Neural crest cell (in vitro differentiated cells): ENCODE measurements around the gene SPRTN. TPM values are rescaled to one million over a fixed set of nuclear protein-coding genes. Genes with fewer than 3 reads are reported as not detected.

ENCODE experiments used
- DNase-seq: peaks from one replicate; pipeline ENCODE4 v3.0.0; 2021; ENCODE audit warnings: low read depth, mixed read lengths, low spot score
- H3K27ac Mint-ChIP-seq: one replicate; pipeline ENCODE4 v1.8.0; 2021; ENCODE audit warnings: mild to moderate bottlenecking, mixed read lengths; ENCODE audit not compliant: unreplicated experiment
- H3K27me3 Mint-ChIP-seq: 2 replicates; pipeline ENCODE4 v1.8.0; 2021; ENCODE audit warnings: low read depth, mild to moderate bottlenecking, mixed read lengths
- H3K36me3 Mint-ChIP-seq: 2 replicates; pipeline ENCODE4 v1.8.0; 2021; ENCODE audit warnings: low read depth, mild to moderate bottlenecking, mixed read lengths
- H3K4me1 Mint-ChIP-seq: 2 replicates; pipeline ENCODE4 v1.8.0; 2021; ENCODE audit warnings: mixed read lengths
- H3K4me3 Mint-ChIP-seq: one replicate; pipeline ENCODE4 v1.8.0; 2021; ENCODE audit warnings: mild to moderate bottlenecking, mixed read lengths
- H3K9me3 Mint-ChIP-seq: 2 replicates; pipeline ENCODE4 v1.8.0; 2021; ENCODE audit warnings: mixed read lengths
- long read RNA-seq: library from polyadenylated mRNA; unstranded; transcript quantifications from one replicate; pipeline ENCODE4 v2.0.0, GENCODE V29; 2020
- total RNA-seq: library from RNA; stranded (reverse); gene quantifications from 2 replicates; pipeline ENCODE4 v1.2.1, GENCODE V29; 2021
- TF ChIP-seq, protein P1 (sequence below): fragments of 200-600 bp; sonication (generic); conservative IDR thresholded peaks from 2 replicates; pipeline ENCODE4 v1.5.0; 2021; ENCODE audit warnings: antibody characterized with exemption, mild to moderate bottlenecking

Gene SPRTN
- 16.0 and 17.2 TPM in 2 replicates for total RNA-seq
- long read RNA-seq, transcript SPRTN-204 (4 exons, 3,559 nt) = minor isoform, 9 of 42 reads
- long read RNA-seq, transcript SPRTN-202 (5 exons, 3,468 nt) = major isoform, 25 of 42 reads
- long read RNA-seq, partial matches to known transcripts = 0 of 42 reads
- long read RNA-seq, other reads (novel, unspliced or antisense) = 7 of 42 reads

- Mint-ChIP-seq H3K27me3 (peaks cover 2% of the 10 kb centered on the region), H3K4me1 (peaks cover 56% of the 10 kb centered on the region), H3K4me3 (peak within 1 kb of the TSS; percentile 96), H3K9me3 (no peaks in the 10 kb centered on the region), H3K27ac (peak within 1 kb of the TSS; percentile 98), H3K36me3 (peaks cover 6% of the 10 kb centered on the region)
- TF ChIP-seq, protein P1, sequence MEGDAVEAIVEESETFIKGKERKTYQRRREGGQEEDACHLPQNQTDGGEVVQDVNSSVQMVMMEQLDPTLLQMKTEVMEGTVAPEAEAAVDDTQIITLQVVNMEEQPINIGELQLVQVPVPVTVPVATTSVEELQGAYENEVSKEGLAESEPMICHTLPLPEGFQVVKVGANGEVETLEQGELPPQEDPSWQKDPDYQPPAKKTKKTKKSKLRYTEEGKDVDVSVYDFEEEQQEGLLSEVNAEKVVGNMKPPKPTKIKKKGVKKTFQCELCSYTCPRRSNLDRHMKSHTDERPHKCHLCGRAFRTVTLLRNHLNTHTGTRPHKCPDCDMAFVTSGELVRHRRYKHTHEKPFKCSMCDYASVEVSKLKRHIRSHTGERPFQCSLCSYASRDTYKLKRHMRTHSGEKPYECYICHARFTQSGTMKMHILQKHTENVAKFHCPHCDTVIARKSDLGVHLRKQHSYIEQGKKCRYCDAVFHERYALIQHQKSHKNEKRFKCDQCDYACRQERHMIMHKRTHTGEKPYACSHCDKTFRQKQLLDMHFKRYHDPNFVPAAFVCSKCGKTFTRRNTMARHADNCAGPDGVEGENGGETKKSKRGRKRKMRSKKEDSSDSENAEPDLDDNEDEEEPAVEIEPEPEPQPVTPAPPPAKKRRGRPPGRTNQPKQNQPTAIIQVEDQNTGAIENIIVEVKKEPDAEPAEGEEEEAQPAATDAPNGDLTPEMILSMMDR = no peak
- no peak for DNase-seq
These were observed at the start of gene SPRTN for GRCh38 chr1:231338270-231339128. Gene SPRTN (plus strand): TSS chr1:231338293. CDS start chr1:231338384, 91 bp downstream.

DNA sequence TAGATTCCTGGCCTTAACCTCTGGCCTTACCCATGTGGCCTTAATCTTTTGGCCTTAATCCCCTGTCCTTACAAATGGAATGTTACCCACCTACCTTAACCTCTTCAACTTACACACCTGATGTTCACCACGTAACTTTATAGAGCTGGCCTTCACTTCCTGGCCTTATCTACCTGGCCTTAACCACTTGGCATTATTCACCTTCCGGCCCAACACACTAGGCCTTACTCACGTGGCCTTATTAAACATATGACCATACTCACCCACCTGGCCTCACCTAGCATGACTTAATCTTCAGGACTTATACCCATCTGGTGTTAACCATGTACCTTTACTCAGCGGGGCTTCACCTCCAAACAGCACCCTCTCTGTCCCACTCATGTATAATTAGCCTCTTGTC lies 42.2 kb upstream of the SPRTN start:
- no peak overlapping the region for H3K27ac Mint-ChIP-seq
- DNase-seq = no peak
- H3K9me3 Mint-ChIP-seq = peaks cover 3% of the 10 kb centered on the region
- H3K4me3 Mint-ChIP-seq = no peak overlapping the region
- no peaks in the 10 kb centered on the region for H3K27me3 Mint-ChIP-seq
- TF ChIP-seq, protein P1 = no peak
- H3K36me3 Mint-ChIP-seq = no peaks in the 10 kb centered on the region
- H3K4me1 Mint-ChIP-seq = no peaks in the 10 kb centered on the region

DNA sequence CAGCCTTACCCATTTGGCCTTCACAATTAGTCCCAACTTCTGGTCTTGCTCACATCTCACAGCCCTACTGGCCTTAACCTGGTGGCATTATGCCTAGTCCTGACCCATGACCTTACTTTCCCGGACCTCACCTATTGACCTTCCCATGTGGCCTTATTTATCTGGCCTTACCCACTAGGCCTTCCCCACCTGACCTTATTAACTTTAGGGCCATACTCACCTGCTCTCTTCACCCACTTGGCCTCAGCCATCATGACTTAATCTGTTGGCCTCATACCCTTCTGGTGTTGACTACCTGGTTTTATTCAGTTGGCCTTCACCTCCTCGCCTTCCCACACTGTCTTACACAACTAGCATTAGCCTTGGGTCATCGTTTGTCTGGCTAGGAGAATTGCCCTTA lies 36.1 kb upstream of the SPRTN start:
- no peaks in the 10 kb centered on the region for H3K27me3 Mint-ChIP-seq
- no peaks in the 10 kb centered on the region for H3K4me1 Mint-ChIP-seq
- TF ChIP-seq, protein P1 = no peak
- DNase-seq = no peak
- H3K36me3 Mint-ChIP-seq = no peaks in the 10 kb centered on the region
- peaks cover 3% of the 10 kb centered on the region for H3K9me3 Mint-ChIP-seq
- H3K4me3 Mint-ChIP-seq = no peak overlapping the region
- no peak overlapping the region for H3K27ac Mint-ChIP-seq

- TF ChIP-seq, protein P1 = no peak
- DNase-seq = no peak
- H3K27ac Mint-ChIP-seq = no peak overlapping the region
These were observed 27.6 kb upstream of the SPRTN start for GRCh38 chr1:231310391-231310934.

DNA sequence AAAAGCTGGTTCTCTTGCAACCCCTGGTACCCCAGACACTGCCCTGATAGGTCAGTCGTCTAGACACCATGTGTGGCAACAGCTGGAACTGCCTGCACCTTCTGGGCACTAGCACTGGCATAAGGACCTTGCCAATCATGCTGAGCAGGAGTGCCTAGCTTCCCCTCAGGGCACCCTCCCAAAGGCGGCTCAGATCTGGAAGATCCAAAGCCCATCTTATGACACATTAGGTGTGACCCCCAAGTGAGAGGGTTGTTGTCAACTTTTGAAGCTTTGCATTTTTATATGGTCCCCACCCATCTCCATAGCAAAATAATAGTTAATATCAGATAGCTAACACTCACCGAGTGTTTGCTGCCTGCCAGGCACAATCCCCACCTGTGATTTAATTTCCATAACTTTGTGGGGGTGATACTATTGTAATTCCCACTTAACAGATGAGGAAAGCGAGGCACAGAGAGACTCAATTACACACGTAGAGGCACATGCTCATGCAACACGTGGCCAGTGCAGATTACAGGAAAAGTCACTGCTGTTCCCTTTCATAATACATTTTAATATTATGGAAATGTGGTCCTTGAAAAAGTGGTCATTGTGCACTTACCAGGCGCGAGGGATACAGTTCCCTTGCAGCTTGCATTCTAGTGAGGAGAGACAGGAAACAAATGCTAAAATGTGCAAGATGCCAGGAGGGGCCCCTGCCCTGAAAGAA lies 26.2 kb upstream of the SPRTN start:
- TF ChIP-seq, protein P1 = no peak
- Mint-ChIP-seq H3K4me3 (no peak overlapping the region), H3K27me3 (no peaks in the 10 kb centered on the region), H3K9me3 (no peaks in the 10 kb centered on the region), H3K27ac (peak overlapping the region; percentile 21), H3K36me3 (no peaks in the 10 kb centered on the region), H3K4me1 (no peaks in the 10 kb centered on the region)
- no peak for DNase-seq

More at GRCh38 chr1:231310391-231310934, 27.6 kb upstream of the SPRTN start:
- no peaks in the 10 kb centered on the region for H3K4me1 Mint-ChIP-seq
- no peaks in the 10 kb centered on the region for H3K9me3 Mint-ChIP-seq
- H3K27me3 Mint-ChIP-seq = no peaks in the 10 kb centered on the region
- H3K36me3 Mint-ChIP-seq = no peaks in the 10 kb centered on the region
- no peak overlapping the region for H3K4me3 Mint-ChIP-seq
